Activated B cell treated with CpG ODN at 0.5 μM for 24 hours (primary cell): ENCODE results near the gene TRIP13. TPM values are rescaled to one million over a fixed set of nuclear protein-coding genes. Genes with fewer than 3 reads are reported as not detected.

Experiments used
- ATAC-seq: fragments of 200-7000 bp; cut with Tn5 transposase; one replicate; pipeline ENCODE4 v1.10.0; 2021; ENCODE audit warnings: low read depth, mild to moderate bottlenecking, moderate library complexity
- CTCF ChIA-PET: fragments of 350-600 bp; sonication (Branson Sonifier 250); formaldehyde crosslinking; loops from one replicate; lab custom pipeline; 2021; ENCODE audit warnings: antibody characterized with exemption; lab: Charles Lee
- POLR2A ChIA-PET: fragments of 350-600 bp; sonication (Branson Sonifier 250); formaldehyde crosslinking; loops from one replicate; lab custom pipeline; 2021; ENCODE audit warnings: antibody characterized with exemption; lab: Charles Lee
- DNase-seq: peaks from one replicate; pipeline ENCODE4 v3.0.0; 2022
- H3K27ac Mint-ChIP-seq: one replicate; pipeline ENCODE4 v1.8.0; 2020; ENCODE audit warnings: mixed read lengths
- H3K27me3 Mint-ChIP-seq: one replicate; pipeline ENCODE4 v1.8.0; 2021; ENCODE audit warnings: mixed read lengths
- H3K36me3 Mint-ChIP-seq: one replicate; pipeline ENCODE4 v1.8.0; 2021; ENCODE audit warnings: low read depth, mixed read lengths
- H3K4me1 Mint-ChIP-seq: one replicate; pipeline ENCODE4 v1.8.0; 2021; ENCODE audit warnings: mixed read lengths
- H3K4me3 Mint-ChIP-seq: one replicate; pipeline ENCODE4 v1.8.0; 2020; ENCODE audit warnings: mild to moderate bottlenecking, mixed read lengths
- H3K9me3 Mint-ChIP-seq: one replicate; pipeline ENCODE4 v1.8.0; 2020; ENCODE audit warnings: mixed read lengths
- intact Hi-C: fragments of 100-400 bp; cut with micrococcal nuclease; formaldehyde crosslinking; loops from one replicate; pipeline ENCODE4 v1.15.1; 2024
- total RNA-seq: library from RNA; stranded (reverse); gene quantifications from 2 replicates; pipeline ENCODE4 v1.2.3, GENCODE V29; 2022
- TF ChIP-seq, protein P1 (sequence below): fragments of 200-600 bp; IDR thresholded peaks from one replicate; pipeline ENCODE4 v1.8.0; 2022; ENCODE audit warnings: antibody characterized with exemption, mild to moderate bottlenecking

Gene TRIP13
- total RNA-seq, 1 donor from 2014 or later, result 4.1 TPM

DNA sequence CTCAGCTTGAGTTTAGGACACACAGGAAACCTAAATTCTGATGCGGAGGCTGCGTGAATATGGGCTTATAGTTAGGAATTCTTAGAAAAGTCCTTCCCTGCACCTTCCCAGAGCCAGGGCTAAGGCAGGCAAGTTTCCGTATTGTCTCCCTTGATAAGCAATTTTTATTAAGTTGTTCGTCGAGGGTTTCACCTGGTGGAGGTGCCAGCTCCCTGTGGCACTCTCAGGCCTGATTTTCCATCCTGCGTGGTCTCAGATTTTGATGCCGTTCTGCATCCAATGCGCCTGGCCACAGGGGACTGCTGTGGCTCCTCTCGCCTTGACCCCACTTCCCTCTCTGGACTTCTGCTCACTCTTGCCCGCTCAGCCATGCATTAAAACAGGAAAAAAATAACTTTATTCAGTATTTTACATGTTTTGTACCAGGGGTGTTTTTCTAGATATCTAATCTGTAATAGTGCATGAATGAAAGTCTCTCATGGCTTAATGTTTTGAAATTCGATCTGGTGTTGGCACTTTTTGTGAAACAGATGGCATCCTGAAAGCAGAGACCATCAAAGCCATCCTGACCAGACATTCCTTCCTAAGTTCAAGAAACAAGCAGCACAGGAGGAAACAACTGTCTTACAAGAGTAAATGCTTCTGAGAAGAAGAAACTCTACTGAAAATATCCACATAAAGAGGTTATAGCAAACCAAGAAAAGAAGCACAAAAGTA lies 50.7 kb downstream of the TRIP13 start:
- Mint-ChIP-seq H3K4me3 (no peak overlapping the region), H3K27ac (no peak overlapping the region), H3K4me1 (no peaks in the 10 kb centered on the region), H3K9me3 (no peaks in the 10 kb centered on the region), H3K36me3 (no peaks in the 10 kb centered on the region), H3K27me3 (peaks cover 50% of the 10 kb centered on the region)
- POLR2A ChIA-PET, result no interaction called here
- TF ChIP-seq, protein P1, sequence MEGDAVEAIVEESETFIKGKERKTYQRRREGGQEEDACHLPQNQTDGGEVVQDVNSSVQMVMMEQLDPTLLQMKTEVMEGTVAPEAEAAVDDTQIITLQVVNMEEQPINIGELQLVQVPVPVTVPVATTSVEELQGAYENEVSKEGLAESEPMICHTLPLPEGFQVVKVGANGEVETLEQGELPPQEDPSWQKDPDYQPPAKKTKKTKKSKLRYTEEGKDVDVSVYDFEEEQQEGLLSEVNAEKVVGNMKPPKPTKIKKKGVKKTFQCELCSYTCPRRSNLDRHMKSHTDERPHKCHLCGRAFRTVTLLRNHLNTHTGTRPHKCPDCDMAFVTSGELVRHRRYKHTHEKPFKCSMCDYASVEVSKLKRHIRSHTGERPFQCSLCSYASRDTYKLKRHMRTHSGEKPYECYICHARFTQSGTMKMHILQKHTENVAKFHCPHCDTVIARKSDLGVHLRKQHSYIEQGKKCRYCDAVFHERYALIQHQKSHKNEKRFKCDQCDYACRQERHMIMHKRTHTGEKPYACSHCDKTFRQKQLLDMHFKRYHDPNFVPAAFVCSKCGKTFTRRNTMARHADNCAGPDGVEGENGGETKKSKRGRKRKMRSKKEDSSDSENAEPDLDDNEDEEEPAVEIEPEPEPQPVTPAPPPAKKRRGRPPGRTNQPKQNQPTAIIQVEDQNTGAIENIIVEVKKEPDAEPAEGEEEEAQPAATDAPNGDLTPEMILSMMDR, result no peak
- ATAC-seq, result no peak
- intact Hi-C loops, result no loop called here
- CTCF ChIA-PET, result no interaction called here
- DNase-seq, result no peak

GRCh38 chr5:943918-944620 lies 51.4 kb downstream of the TRIP13 start:
- DNase-seq (no peak), ATAC-seq (no peak)
- Mint-ChIP-seq H3K36me3 (no peaks in the 10 kb centered on the region), H3K27ac (no peak overlapping the region), H3K4me3 (no peak overlapping the region), H3K27me3 (peaks cover 51% of the 10 kb centered on the region), H3K9me3 (no peaks in the 10 kb centered on the region), H3K4me1 (no peaks in the 10 kb centered on the region)
- intact Hi-C loops, result no loop called here
- ChIA-PET CTCF (no interaction called here), POLR2A (no interaction called here)
- TF ChIP-seq, protein P1, result no peak

- H3K27ac Mint-ChIP-seq, result no peak overlapping the region
- TF ChIP-seq, protein P1, result no peak
- H3K36me3 Mint-ChIP-seq, result no peaks in the 10 kb centered on the region
- POLR2A ChIA-PET, result no interaction called here
- no peaks in the 10 kb centered on the region for H3K4me1 Mint-ChIP-seq
- CTCF ChIA-PET, result no interaction called here
- H3K4me3 Mint-ChIP-seq, result no peak overlapping the region
- H3K27me3 Mint-ChIP-seq, result peaks cover 49% of the 10 kb centered on the region
- H3K9me3 Mint-ChIP-seq, result no peaks in the 10 kb centered on the region
- intact Hi-C loops, result no loop called here
- no peak for DNase-seq
- no peak for ATAC-seq
Measured at GRCh38 chr5:944621-944927, 51.9 kb downstream of the TRIP13 start.

DNA sequence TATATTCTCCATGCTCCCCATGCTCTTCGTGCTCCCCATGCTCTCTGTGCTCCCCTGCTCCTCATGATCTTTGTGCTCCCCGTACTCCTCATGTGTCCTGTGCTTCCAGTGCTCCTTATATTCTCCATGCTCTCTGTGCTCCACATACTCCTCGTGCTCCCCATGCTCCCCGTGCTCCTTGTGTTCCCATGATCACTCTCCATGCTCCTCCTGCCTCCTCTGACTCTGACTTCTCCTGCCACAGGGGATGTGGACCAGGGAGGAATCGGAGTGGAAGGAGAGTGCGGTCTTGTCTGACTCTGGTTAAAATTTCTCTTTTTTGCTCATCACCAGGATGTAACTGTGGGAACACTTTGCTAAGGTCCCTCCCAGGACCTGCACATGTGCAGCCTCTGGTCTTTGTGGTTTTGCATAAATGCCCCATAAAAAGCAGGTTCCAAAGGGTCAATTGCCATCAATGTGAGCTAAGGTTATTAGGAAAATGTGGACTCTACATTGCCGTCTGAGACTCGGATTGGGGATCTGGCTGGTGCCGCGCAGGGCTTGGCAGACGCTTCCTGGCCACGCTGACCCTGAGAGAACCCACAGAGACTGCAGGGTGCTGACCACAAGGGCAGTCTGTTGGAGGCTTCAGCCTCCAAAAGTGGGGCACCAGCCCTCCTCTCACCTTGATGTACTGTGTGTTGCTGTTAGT lies 52.5 kb downstream of the TRIP13 start:
- ATAC-seq (no peak), DNase-seq (no peak)
- no peaks in the 10 kb centered on the region for H3K4me1 Mint-ChIP-seq
- no peaks in the 10 kb centered on the region for H3K9me3 Mint-ChIP-seq
- no peak overlapping the region for H3K27ac Mint-ChIP-seq
- peaks cover 51% of the 10 kb centered on the region for H3K27me3 Mint-ChIP-seq
- no peaks in the 10 kb centered on the region for H3K36me3 Mint-ChIP-seq
- H3K4me3 Mint-ChIP-seq, result no peak overlapping the region
- intact Hi-C loops, result no loop called here
- TF ChIP-seq, protein P1, result no peak
- POLR2A ChIA-PET, result no interaction called here
- CTCF ChIA-PET, result no interaction called here
